ENCODE measurements around the gene IL25. TPM values are rescaled to one million over a fixed set of nuclear protein-coding genes. Genes with fewer than 3 reads are reported as not detected.

IL25 gene
- polyA plus RNA-seq, 2 of the 4 experiments (the other 2 are of a cell fraction): not detected

- WGBS (ENCODE audit: missing lambda C conversion rate): 43% methylated on average over 7 of the region's 7 CpGs
- FAIRE-seq (no peak), DNase-seq (ENCODE audit: low read depth in 1 of 2, low spot score in 1 of 2) (no peak), ATAC-seq (no peak)
- no peaks in the 10 kb centered on the region for H3K9me3 ChIP-seq
- CTCF ChIA-PET: interaction anchor here (1.0 to 12.5 kb wide), 4 partner anchors 12 to 65 kb away, joined by 3 to 106 read pairs (median 3); partner anchors contain the start of gene CMTM5
- TF ChIP-seq RNF2 (IDR thresholded peaks at IDR 0.05; ENCODE audit: borderline replicate concordance, low read depth): no peak
- TF ChIP-seq RCOR1 (IDR thresholded peaks at IDR 0.05; ENCODE audit: low read depth, low read length): no peak
- no peak for TF ChIP-seq FOSL2 (IDR thresholded peaks at IDR 0.05)
- no peak for TF ChIP-seq FOSL2 (CRISPR knock-in tag; IDR thresholded peaks at IDR 0.05)
- no peak overlapping the region for H3K27ac ChIP-seq
- POLR2A ChIA-PET: no interaction called here
- H3K4me1 ChIP-seq: no peaks in the 10 kb centered on the region
- no peak overlapping the region for H3K4me3 ChIP-seq
- no peak overlapping the region for H3K4me2 ChIP-seq
Measured at GRCh38 chr14:23392613-23393012, 20.0 kb downstream of the IL25 start.

GRCh38 chr14:23396126-23396525 lies 23.5 kb downstream of the IL25 start:
- WGBS (ENCODE audit: missing lambda C conversion rate): 63% methylated on average over 10 of the region's 10 CpGs
- no peak overlapping the region for H3K4me2 ChIP-seq
- FAIRE-seq (no peak), ATAC-seq (no peak), DNase-seq (ENCODE audit: low read depth in 1 of 2, low spot score in 1 of 2) (no peak)
- H3K9me3 ChIP-seq: no peaks in the 10 kb centered on the region
- ChIA-PET CTCF (interaction anchor here (1.7 to 12.5 kb wide), 2 partner anchors 16 to 68 kb away, joined by 4 to 106 read pairs; partner anchors contain the start of gene CMTM5), POLR2A (no interaction called here)
- H3K4me3 ChIP-seq: no peak overlapping the region
- TF ChIP-seq NR3C1 (IDR thresholded peaks at IDR 0.05): no peak
- TF ChIP-seq ATOH8 (CRISPR knock-in tag; IDR thresholded peaks at IDR 0.05; ENCODE audit: low read depth): no peak
- H3K27ac ChIP-seq: no peak overlapping the region
- no peaks in the 10 kb centered on the region for H3K4me1 ChIP-seq

- H3K9me3 ChIP-seq: no peaks in the 10 kb centered on the region
- no peak for DNase-seq (ENCODE audit: low read depth in 1 of 2, low spot score in 1 of 2)
- no peak overlapping the region for H3K4me2 ChIP-seq
- ChIA-PET POLR2A (no interaction called here), CTCF (interaction anchor here (1.7 to 12.5 kb wide), 2 partner anchors 17 to 68 kb away, joined by 4 to 106 read pairs; partner anchors contain the start of gene CMTM5)
- no peaks in the 10 kb centered on the region for H3K4me1 ChIP-seq
- no peak overlapping the region for H3K27ac ChIP-seq
- no peak overlapping the region for H3K4me3 ChIP-seq
- WGBS (ENCODE audit: missing lambda C conversion rate): 56% methylated on average over 6 of the region's 10 CpGs
- no peak for FAIRE-seq
- TF ChIP-seq HDAC2 (IDR thresholded peaks at IDR 0.05): no peak
- TF ChIP-seq CBX8 (IDR thresholded peaks at IDR 0.05): no peak
- no peak for TF ChIP-seq NFE2L2 (conservative IDR thresholded peaks at IDR 0.05; ENCODE audit: low read length)
- no peak for TF ChIP-seq POLR2A (IDR thresholded peaks at IDR 0.05; ENCODE audit: low read length)
- no peak for TF ChIP-seq ZSCAN20 (CRISPR knock-in tag; IDR thresholded peaks at IDR 0.05)
- TF ChIP-seq GATA3 (IDR thresholded peaks at IDR 0.05; ENCODE audit: borderline replicate concordance): no peak
- no peak for TF ChIP-seq HOXB13 (CRISPR knock-in tag; IDR thresholded peaks at IDR 0.05; ENCODE audit: low read depth)
- no peak for TF ChIP-seq SMC3 (IDR thresholded peaks at IDR 0.05)
- TF ChIP-seq HOXB5 (CRISPR knock-in tag; IDR thresholded peaks at IDR 0.05): no peak
- no peak for TF ChIP-seq MAX (IDR thresholded peaks at IDR 0.05)
- ATAC-seq: no peak
Measured at GRCh38 chr14:23396781-23397407, 24.3 kb downstream of the IL25 start.

- POLR2A ChIA-PET: no interaction called here
- Histone ChIP-seq H3K9me3 (no peaks in the 10 kb centered on the region), H3K4me3 (no peak overlapping the region), H3K4me1 (no peaks in the 10 kb centered on the region), H3K4me2 (no peak overlapping the region), H3K27ac (no peak overlapping the region)
- FAIRE-seq: no peak
- CTCF ChIA-PET: interaction anchor here (12.5 kb wide), 1 partner anchor 18 kb away, joined by 106 read pairs; the partner anchor contains the start of gene CMTM5
- DNase-seq (ENCODE audit: low read depth in 1 of 2, low spot score in 1 of 2): no peak
- no peak for ATAC-seq
- TF ChIP-seq USF2 (IDR thresholded peaks at IDR 0.05) (no peak), NFE2L2 (conservative IDR thresholded peaks at IDR 0.05; ENCODE audit: low read length) (no peak), FOSB (CRISPR knock-in tag; IDR thresholded peaks at IDR 0.05) (no peak), HOXB13 (CRISPR knock-in tag; IDR thresholded peaks at IDR 0.05; ENCODE audit: low read depth) (no peak), HEYL (CRISPR knock-in tag; IDR thresholded peaks at IDR 0.05) (no peak), HOXB5 (CRISPR knock-in tag; IDR thresholded peaks at IDR 0.05) (no peak), CBX8 (IDR thresholded peaks at IDR 0.05) (no peak)
- WGBS (ENCODE audit: missing lambda C conversion rate): 47% methylated on average over 4 of the region's 4 CpGs
Measured at GRCh38 chr14:23398348-23398747, 25.7 kb downstream of the IL25 start.

Measured in A549 (cell line).